Measurements from ENCODE around the gene MUC5AC. TPM values are rescaled to one million over a fixed set of nuclear protein-coding genes. Genes with fewer than 3 reads are reported as not detected.
A peak's percentile ranks its signal among the peaks of the same experiment; 100 is the strongest.

The MUC5AC gene
- total and polyA plus RNA-seq, 2 of the 13 experiments (the other 11 are each of a cell fraction or from before 2014, with no cell fraction given) = under 0.01 TPM; not detected in 1

GRCh38 chr11:1238767-1239595 is 81.2 kb downstream of the MUC5AC start (continued):
- peak; percentile 63; the same call in 1 of the 2 replicates for TF ChIP-seq ZNF574 (CRISPR knock-in tag; IDR thresholded peaks at IDR 0.05)
- no peak for TF ChIP-seq ZNF142 (CRISPR knock-in tag; IDR thresholded peaks at IDR 0.05)
- no peak for TF ChIP-seq ZKSCAN5 (CRISPR knock-in tag; IDR thresholded peaks at IDR 0.05)
- 0 out of 2 replicates have a peak, but pooled peaks have one; percentile 45 for TF ChIP-seq ARHGAP35 (CRISPR knock-in tag; IDR thresholded peaks at IDR 0.05; ENCODE audit: borderline replicate concordance)
- no peak for TF ChIP-seq GTF2F1 (IDR thresholded peaks at IDR 0.05; ENCODE audit: low read length)
- peak; percentile 70 for TF ChIP-seq ERF (CRISPR knock-in tag; IDR thresholded peaks at IDR 0.05)
- no peak for TF ChIP-seq ZNF501 (CRISPR knock-in tag; IDR thresholded peaks at IDR 0.05)
- TF ChIP-seq KDM5B (CRISPR knock-in tag; IDR thresholded peaks at IDR 0.05; ENCODE audit: borderline replicate concordance) = no peak
- TF ChIP-seq POGZ (CRISPR knock-in tag; IDR thresholded peaks at IDR 0.05) = no peak
- no peak for TF ChIP-seq STAT6 (CRISPR knock-in tag; IDR thresholded peaks at IDR 0.05; ENCODE audit: borderline replicate concordance)
- TF ChIP-seq ZNF746 (CRISPR knock-in tag; IDR thresholded peaks at IDR 0.05) = no peak

Measured in HepG2 (cell line).